ENCODE data around the gene ZNF511. TPM values are rescaled to one million over a fixed set of nuclear protein-coding genes. Genes with fewer than 3 reads are reported as not detected.

Gene ZNF511
- total and polyA plus RNA-seq, 9 of the 15 experiments (the other 6 are each of a cell fraction or from before 2014, with no cell fraction given): 0.61 to 69.3 (median 40.1) TPM

DNA sequence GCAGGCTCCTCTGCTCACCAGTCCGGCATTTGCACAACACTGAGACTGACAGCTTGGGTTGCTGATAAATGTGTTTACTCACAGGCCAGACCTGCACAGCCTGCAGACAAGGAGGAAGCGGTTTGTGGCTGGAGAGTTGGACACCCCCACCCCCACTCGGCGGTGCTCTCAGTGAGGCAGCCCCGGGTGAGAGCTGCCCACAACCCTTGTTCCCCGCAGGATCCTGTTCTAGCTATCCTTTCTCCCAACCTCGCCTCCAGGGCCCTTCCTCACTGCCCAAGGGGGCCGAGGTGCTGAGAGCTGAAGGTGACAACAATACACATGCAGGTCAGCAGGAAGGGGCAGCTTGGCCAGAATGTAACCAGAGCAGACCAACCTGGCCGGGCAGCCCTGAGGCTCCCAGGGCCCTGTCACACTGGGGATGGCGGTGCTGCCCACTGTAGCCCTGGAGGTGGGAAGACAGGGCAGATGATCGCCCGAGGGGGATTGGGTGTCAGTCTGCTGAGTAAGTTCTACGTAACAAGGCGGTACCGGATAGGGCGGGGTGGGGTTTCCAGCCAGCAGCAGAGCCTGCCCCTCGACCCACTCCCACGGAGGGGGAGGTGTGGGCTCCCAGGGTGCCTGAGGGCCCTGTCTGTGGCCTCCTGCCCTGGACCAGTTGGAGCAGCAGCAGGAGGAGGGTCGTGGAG lies 30.0 kb upstream of the ZNF511 start (continued):
- TF ChIP-seq HEY1 (CRISPR knock-in tag; IDR thresholded peaks at IDR 0.05; ENCODE audit: borderline replicate concordance): no peak
- no peak for TF ChIP-seq C11orf30 (IDR thresholded peaks at IDR 0.05; ENCODE audit: low read depth)
- TF ChIP-seq, protein P1, sequence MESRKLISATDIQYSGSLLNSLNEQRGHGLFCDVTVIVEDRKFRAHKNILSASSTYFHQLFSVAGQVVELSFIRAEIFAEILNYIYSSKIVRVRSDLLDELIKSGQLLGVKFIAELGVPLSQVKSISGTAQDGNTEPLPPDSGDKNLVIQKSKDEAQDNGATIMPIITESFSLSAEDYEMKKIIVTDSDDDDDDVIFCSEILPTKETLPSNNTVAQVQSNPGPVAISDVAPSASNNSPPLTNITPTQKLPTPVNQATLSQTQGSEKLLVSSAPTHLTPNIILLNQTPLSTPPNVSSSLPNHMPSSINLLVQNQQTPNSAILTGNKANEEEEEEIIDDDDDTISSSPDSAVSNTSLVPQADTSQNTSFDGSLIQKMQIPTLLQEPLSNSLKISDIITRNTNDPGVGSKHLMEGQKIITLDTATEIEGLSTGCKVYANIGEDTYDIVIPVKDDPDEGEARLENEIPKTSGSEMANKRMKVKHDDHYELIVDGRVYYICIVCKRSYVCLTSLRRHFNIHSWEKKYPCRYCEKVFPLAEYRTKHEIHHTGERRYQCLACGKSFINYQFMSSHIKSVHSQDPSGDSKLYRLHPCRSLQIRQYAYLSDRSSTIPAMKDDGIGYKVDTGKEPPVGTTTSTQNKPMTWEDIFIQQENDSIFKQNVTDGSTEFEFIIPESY (CRISPR knock-in tag; IDR thresholded peaks at IDR 0.05): peak; percentile 28; the same call in 1 of the 2 replicates
- TF ChIP-seq ZNF174 (CRISPR knock-in tag; IDR thresholded peaks at IDR 0.05): no peak
- TF ChIP-seq, protein P2, sequence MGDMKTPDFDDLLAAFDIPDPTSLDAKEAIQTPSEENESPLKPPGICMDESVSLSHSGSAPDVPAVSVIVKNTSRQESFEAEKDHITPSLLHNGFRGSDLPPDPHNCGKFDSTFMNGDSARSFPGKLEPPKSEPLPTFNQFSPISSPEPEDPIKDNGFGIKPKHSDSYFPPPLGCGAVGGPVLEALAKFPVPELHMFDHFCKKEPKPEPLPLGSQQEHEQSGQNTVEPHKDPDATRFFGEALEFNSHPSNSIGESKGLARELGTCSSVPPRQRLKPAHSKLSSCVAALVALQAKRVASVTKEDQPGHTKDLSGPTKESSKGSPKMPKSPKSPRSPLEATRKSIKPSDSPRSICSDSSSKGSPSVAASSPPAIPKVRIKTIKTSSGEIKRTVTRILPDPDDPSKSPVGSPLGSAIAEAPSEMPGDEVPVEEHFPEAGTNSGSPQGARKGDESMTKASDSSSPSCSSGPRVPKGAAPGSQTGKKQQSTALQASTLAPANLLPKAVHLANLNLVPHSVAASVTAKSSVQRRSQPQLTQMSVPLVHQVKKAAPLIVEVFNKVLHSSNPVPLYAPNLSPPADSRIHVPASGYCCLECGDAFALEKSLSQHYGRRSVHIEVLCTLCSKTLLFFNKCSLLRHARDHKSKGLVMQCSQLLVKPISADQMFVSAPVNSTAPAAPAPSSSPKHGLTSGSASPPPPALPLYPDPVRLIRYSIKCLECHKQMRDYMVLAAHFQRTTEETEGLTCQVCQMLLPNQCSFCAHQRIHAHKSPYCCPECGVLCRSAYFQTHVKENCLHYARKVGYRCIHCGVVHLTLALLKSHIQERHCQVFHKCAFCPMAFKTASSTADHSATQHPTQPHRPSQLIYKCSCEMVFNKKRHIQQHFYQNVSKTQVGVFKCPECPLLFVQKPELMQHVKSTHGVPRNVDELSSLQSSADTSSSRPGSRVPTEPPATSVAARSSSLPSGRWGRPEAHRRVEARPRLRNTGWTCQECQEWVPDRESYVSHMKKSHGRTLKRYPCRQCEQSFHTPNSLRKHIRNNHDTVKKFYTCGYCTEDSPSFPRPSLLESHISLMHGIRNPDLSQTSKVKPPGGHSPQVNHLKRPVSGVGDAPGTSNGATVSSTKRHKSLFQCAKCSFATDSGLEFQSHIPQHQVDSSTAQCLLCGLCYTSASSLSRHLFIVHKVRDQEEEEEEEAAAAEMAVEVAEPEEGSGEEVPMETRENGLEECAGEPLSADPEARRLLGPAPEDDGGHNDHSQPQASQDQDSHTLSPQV (IDR thresholded peaks at IDR 0.05): peak; percentile 94
- TF ChIP-seq GATA2 (CRISPR knock-in tag; IDR thresholded peaks at IDR 0.05): peak; percentile 47; the same call in 1 of the 2 replicates
- TF ChIP-seq ELF4 (CRISPR knock-in tag; IDR thresholded peaks at IDR 0.05): peak; percentile 54; the same call in 1 of the 2 replicates
- no peak for TF ChIP-seq PTRF (tag; IDR thresholded peaks at IDR 0.05)
- TF ChIP-seq, protein P3, sequence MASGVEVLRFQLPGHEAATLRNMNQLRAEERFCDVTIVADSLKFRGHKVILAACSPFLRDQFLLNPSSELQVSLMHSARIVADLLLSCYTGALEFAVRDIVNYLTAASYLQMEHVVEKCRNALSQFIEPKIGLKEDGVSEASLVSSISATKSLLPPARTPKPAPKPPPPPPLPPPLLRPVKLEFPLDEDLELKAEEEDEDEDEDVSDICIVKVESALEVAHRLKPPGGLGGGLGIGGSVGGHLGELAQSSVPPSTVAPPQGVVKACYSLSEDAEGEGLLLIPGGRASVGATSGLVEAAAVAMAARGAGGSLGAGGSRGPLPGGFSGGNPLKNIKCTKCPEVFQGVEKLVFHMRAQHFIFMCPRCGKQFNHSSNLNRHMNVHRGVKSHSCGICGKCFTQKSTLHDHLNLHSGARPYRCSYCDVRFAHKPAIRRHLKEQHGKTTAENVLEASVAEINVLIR (CRISPR knock-in tag; IDR thresholded peaks at IDR 0.05): 0 out of 2 replicates have a peak, but pooled peaks have one; percentile 39
- TF ChIP-seq ZNF311 (CRISPR knock-in tag; IDR thresholded peaks at IDR 0.05): peak; percentile 53; the same call in 1 of the 2 replicates
- no peak for TF ChIP-seq CC2D1A (IDR thresholded peaks at IDR 0.05)
- TF ChIP-seq, protein P4, sequence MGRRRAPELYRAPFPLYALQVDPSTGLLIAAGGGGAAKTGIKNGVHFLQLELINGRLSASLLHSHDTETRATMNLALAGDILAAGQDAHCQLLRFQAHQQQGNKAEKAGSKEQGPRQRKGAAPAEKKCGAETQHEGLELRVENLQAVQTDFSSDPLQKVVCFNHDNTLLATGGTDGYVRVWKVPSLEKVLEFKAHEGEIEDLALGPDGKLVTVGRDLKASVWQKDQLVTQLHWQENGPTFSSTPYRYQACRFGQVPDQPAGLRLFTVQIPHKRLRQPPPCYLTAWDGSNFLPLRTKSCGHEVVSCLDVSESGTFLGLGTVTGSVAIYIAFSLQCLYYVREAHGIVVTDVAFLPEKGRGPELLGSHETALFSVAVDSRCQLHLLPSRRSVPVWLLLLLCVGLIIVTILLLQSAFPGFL (CRISPR knock-in tag; IDR thresholded peaks at IDR 0.05): no peak
- TF ChIP-seq, protein P5, sequence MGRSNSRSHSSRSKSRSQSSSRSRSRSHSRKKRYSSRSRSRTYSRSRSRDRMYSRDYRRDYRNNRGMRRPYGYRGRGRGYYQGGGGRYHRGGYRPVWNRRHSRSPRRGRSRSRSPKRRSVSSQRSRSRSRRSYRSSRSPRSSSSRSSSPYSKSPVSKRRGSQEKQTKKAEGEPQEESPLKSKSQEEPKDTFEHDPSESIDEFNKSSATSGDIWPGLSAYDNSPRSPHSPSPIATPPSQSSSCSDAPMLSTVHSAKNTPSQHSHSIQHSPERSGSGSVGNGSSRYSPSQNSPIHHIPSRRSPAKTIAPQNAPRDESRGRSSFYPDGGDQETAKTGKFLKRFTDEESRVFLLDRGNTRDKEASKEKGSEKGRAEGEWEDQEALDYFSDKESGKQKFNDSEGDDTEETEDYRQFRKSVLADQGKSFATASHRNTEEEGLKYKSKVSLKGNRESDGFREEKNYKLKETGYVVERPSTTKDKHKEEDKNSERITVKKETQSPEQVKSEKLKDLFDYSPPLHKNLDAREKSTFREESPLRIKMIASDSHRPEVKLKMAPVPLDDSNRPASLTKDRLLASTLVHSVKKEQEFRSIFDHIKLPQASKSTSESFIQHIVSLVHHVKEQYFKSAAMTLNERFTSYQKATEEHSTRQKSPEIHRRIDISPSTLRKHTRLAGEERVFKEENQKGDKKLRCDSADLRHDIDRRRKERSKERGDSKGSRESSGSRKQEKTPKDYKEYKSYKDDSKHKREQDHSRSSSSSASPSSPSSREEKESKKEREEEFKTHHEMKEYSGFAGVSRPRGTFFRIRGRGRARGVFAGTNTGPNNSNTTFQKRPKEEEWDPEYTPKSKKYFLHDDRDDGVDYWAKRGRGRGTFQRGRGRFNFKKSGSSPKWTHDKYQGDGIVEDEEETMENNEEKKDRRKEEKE (IDR thresholded peaks at IDR 0.05; ENCODE audit: borderline replicate concordance in 1 of 2, control insufficient read depth in 1 of 2, low read depth in 2 of 2, low read length in 1 of 2): no peak

All from K562 (cell line).